ENCODE measurements around the gene DEFB110. TPM values are rescaled to one million over a fixed set of nuclear protein-coding genes. Genes with fewer than 3 reads are reported as not detected.

DEFB110 gene
- total RNA-seq, 1 donor from 2014 or later = not detected

Other genes starting within 250 kb of the DEFB110 start
- gene PGK2, start 234.7 kb downstream of the DEFB110 start, total RNA-seq (ENCODE audit: insufficient read depth, low replicate concordance) = 7.0 TPM
- 7.5 TPM for gene CRISP1, start 155.5 kb downstream of the DEFB110 start, total RNA-seq (ENCODE audit: insufficient read depth, low replicate concordance)
- not detected for gene DEFB114, start 57.8 kb downstream of the DEFB110 start, total RNA-seq (ENCODE audit: insufficient read depth, low replicate concordance)
- gene DEFB113, start 52.4 kb downstream of the DEFB110 start, total RNA-seq (ENCODE audit: insufficient read depth, low replicate concordance) = not detected
- gene DEFB112, start 27.9 kb upstream of the DEFB110 start, total RNA-seq (ENCODE audit: insufficient read depth, low replicate concordance) = not detected

Measured in umbilical cord (tissue), 1 donor.